ENCODE measurements around the gene BRMS1. TPM values are rescaled to one million over a fixed set of nuclear protein-coding genes. Genes with fewer than 3 reads are reported as not detected.
"Not testable (repeated sequence)": the region's sequence is repeated elsewhere in the genome, so short reads cannot be mapped to it uniquely, and the experiment has no call there.

Gene BRMS1
- total RNA-seq, 2 experiments from 2014 or later, result 47.5 to 48.8 TPM

GRCh38 chr11:66324664-66325063 is 20.2 kb downstream of the BRMS1 start:
- peaks cover 37% of the 10 kb centered on the region for H3K4me1 Mint-ChIP-seq
- H3K27ac Mint-ChIP-seq, result no peak overlapping the region
- DNase-seq, result no peak
- H3K9me3 Mint-ChIP-seq, result peaks cover 8% of the 10 kb centered on the region
- H3K36me3 Mint-ChIP-seq, result peaks cover 2% of the 10 kb centered on the region
- H3K4me3 Mint-ChIP-seq, result no peak overlapping the region
- H3K27me3 Mint-ChIP-seq, result no peaks in the 10 kb centered on the region

GRCh38 chr11:66323684-66324083 is 21.2 kb downstream of the BRMS1 start:
- Mint-ChIP-seq H3K36me3 (peaks cover 4% of the 10 kb centered on the region), H3K4me1 (peaks cover 42% of the 10 kb centered on the region), H3K4me3 (no peak overlapping the region), H3K27me3 (no peaks in the 10 kb centered on the region), H3K27ac (no peak overlapping the region), H3K9me3 (peaks cover 16% of the 10 kb centered on the region)
- DNase-seq, result no peak

- H3K27me3 Mint-ChIP-seq, result no peaks in the 10 kb centered on the region
- peaks cover 17% of the 10 kb centered on the region for H3K9me3 Mint-ChIP-seq
- no peak overlapping the region for H3K4me3 Mint-ChIP-seq
- no peak for DNase-seq
- H3K4me1 Mint-ChIP-seq, result peaks cover 42% of the 10 kb centered on the region
- H3K36me3 Mint-ChIP-seq, result peaks cover 4% of the 10 kb centered on the region
- peak overlapping the region; percentile 79 for H3K27ac Mint-ChIP-seq
These were observed 22.0 kb downstream of the BRMS1 start for GRCh38 chr11:66322732-66323427.

- Mint-ChIP-seq H3K27ac (no peak overlapping the region), H3K9me3 (peaks cover 17% of the 10 kb centered on the region), H3K4me1 (peaks cover 42% of the 10 kb centered on the region), H3K36me3 (peaks cover 4% of the 10 kb centered on the region), H3K4me3 (no peak overlapping the region), H3K27me3 (no peaks in the 10 kb centered on the region)
- DNase-seq, result no peak
These were observed 23.3 kb downstream of the BRMS1 start for GRCh38 chr11:66321606-66322005.

- Mint-ChIP-seq H3K9me3 (peaks cover 17% of the 10 kb centered on the region), H3K4me1 (peaks cover 43% of the 10 kb centered on the region)
- H3K27ac Mint-ChIP-seq, H3K27me3 Mint-ChIP-seq, H3K4me3 Mint-ChIP-seq, DNase-seq, H3K36me3 Mint-ChIP-seq: not testable (repeated sequence)
These were observed 24.2 kb downstream of the BRMS1 start for GRCh38 chr11:66320748-66321147.

- not testable (repeated sequence) for DNase-seq, H3K4me3 Mint-ChIP-seq, H3K27ac Mint-ChIP-seq, H3K27me3 Mint-ChIP-seq, H3K36me3 Mint-ChIP-seq
- H3K4me1 Mint-ChIP-seq, result peaks cover 44% of the 10 kb centered on the region
- peaks cover 17% of the 10 kb centered on the region for H3K9me3 Mint-ChIP-seq
These were observed 24.6 kb downstream of the BRMS1 start for GRCh38 chr11:66320289-66320688.

- H3K27ac Mint-ChIP-seq, result peak overlapping the region; percentile 98
- H3K27me3 Mint-ChIP-seq, result no peaks in the 10 kb centered on the region
- peaks cover 17% of the 10 kb centered on the region for H3K9me3 Mint-ChIP-seq
- no peak for DNase-seq
- no peak overlapping the region for H3K4me3 Mint-ChIP-seq
- H3K36me3 Mint-ChIP-seq, result peaks cover 4% of the 10 kb centered on the region
- peaks cover 56% of the 10 kb centered on the region for H3K4me1 Mint-ChIP-seq
These were observed 26.3 kb downstream of the BRMS1 start for GRCh38 chr11:66318600-66318970.

GRCh38 chr11:66317723-66318599 is 26.9 kb downstream of the BRMS1 start:
- Mint-ChIP-seq H3K9me3 (peaks cover 17% of the 10 kb centered on the region), H3K27ac (peak overlapping the region; percentile 98), H3K36me3 (peaks cover 4% of the 10 kb centered on the region), H3K27me3 (no peaks in the 10 kb centered on the region), H3K4me3 (peak overlapping the region; percentile 75), H3K4me1 (peaks cover 59% of the 10 kb centered on the region)
- DNase-seq, result peak; percentile 69

- Mint-ChIP-seq H3K4me3 (peak overlapping the region; percentile 75), H3K4me1 (peaks cover 57% of the 10 kb centered on the region), H3K36me3 (peaks cover 4% of the 10 kb centered on the region), H3K9me3 (peaks cover 17% of the 10 kb centered on the region), H3K27ac (peak overlapping the region; percentile 98), H3K27me3 (no peaks in the 10 kb centered on the region)
- DNase-seq, result peak; percentile 61
These were observed 27.6 kb downstream of the BRMS1 start for GRCh38 chr11:66317322-66317722.

- peak; percentile 36 for DNase-seq
These were observed 28.1 kb downstream of the BRMS1 start, which contains the start of gene CD248 for GRCh38 chr11:66316849-66317251. Gene CD248, minus strand, starts transcription at chr11:66317044. Its CDS starts 17 bp downstream, at chr11:66317027.

GRCh38 chr11:66315921-66316811 is 28.7 kb downstream of the BRMS1 start:
- Mint-ChIP-seq H3K9me3 (peaks cover 17% of the 10 kb centered on the region), H3K4me3 (peak overlapping the region; percentile 88), H3K27me3 (no peaks in the 10 kb centered on the region), H3K36me3 (peaks cover 4% of the 10 kb centered on the region), H3K27ac (peak overlapping the region; percentile 72), H3K4me1 (peaks cover 58% of the 10 kb centered on the region)
- peak; percentile 61 for DNase-seq

More at GRCh38 chr11:66316849-66317251, 28.1 kb downstream of the BRMS1 start, which contains the start of gene CD248:
- H3K4me1 Mint-ChIP-seq, result peaks cover 57% of the 10 kb centered on the region
- H3K36me3 Mint-ChIP-seq, result peaks cover 4% of the 10 kb centered on the region
- H3K27ac Mint-ChIP-seq, result peak within 1 kb of the TSS; percentile 98
- peaks cover 17% of the 10 kb centered on the region for H3K9me3 Mint-ChIP-seq
- H3K4me3 Mint-ChIP-seq, result peak within 1 kb of the TSS; percentile 88
- no peaks in the 10 kb centered on the region for H3K27me3 Mint-ChIP-seq

- H3K4me1 Mint-ChIP-seq, result peaks cover 58% of the 10 kb centered on the region
- no peak for DNase-seq
- H3K27me3 Mint-ChIP-seq, result no peaks in the 10 kb centered on the region
- H3K36me3 Mint-ChIP-seq, result peaks cover 4% of the 10 kb centered on the region
- H3K27ac Mint-ChIP-seq, result peak overlapping the region; percentile 72
- peak overlapping the region; percentile 88 for H3K4me3 Mint-ChIP-seq
- peaks cover 16% of the 10 kb centered on the region for H3K9me3 Mint-ChIP-seq
These were observed 29.4 kb downstream of the BRMS1 start for GRCh38 chr11:66315498-66315885.

- DNase-seq, result no peak
- Mint-ChIP-seq H3K9me3 (peaks cover 10% of the 10 kb centered on the region), H3K27ac (peak overlapping the region; percentile 94), H3K4me1 (peaks cover 53% of the 10 kb centered on the region), H3K36me3 (peaks cover 2% of the 10 kb centered on the region), H3K4me3 (peak overlapping the region; percentile 88), H3K27me3 (no peaks in the 10 kb centered on the region)
These were observed 30.1 kb downstream of the BRMS1 start for GRCh38 chr11:66314561-66315497.

GRCh38 chr11:66314186-66314501 is 30.8 kb downstream of the BRMS1 start:
- H3K36me3 Mint-ChIP-seq, result no peaks in the 10 kb centered on the region
- peak overlapping the region; percentile 88 for H3K4me3 Mint-ChIP-seq
- H3K4me1 Mint-ChIP-seq, result peaks cover 50% of the 10 kb centered on the region
- H3K27me3 Mint-ChIP-seq, result no peaks in the 10 kb centered on the region
- DNase-seq, result no peak
- peaks cover 6% of the 10 kb centered on the region for H3K9me3 Mint-ChIP-seq
- H3K27ac Mint-ChIP-seq, result peak overlapping the region; percentile 94

Measured in activated naive CD8-positive, alpha-beta T cell treated with anti-CD3 and anti-CD28 coated beads for 36 hours (primary cell).